Right lobe of liver (tissue), 4 donors: ENCODE results near the gene ABCA9.

Source experiments
- CTCF ChIP-seq, 4 donors: fragments of 200-600 bp in 3 of 4; fragments of 450-650 bp in 1 of 4; IDR thresholded peaks; one replicate each; pipeline versions ENCODE4 v1.5.1 to v1.8.0; 2016 to 2022; ENCODE audit warnings: antibody characterized with exemption in 4 of 4, mild to moderate bottlenecking in 2 of 4
- POLR2A ChIP-seq: fragments of 450-650 bp; IDR thresholded peaks from one replicate; pipeline ENCODE4 v1.6.1; 2017; ENCODE audit warnings: antibody characterized with exemption, mild to moderate bottlenecking
- donor health status: DM: no; HTN: no; CAD: no.
- donor health status: DM: no; HTN: no; CAD: no.
- donor health status: DM: no; HTN: yes; CAD: no.

GRCh38 chr17:69018022-69018615, 42.6 kb downstream of the ABCA9 start:
- TF ChIP-seq CTCF (IDR thresholded peaks at IDR 0.05) (no peak), POLR2A (no peak)
